ENCODE results near the gene ZNF195.
"Not testable (repeated sequence)": the region's sequence is repeated elsewhere in the genome, so short reads cannot be mapped to it uniquely, and the experiment has no call there.

ZNF195 gene

DNA sequence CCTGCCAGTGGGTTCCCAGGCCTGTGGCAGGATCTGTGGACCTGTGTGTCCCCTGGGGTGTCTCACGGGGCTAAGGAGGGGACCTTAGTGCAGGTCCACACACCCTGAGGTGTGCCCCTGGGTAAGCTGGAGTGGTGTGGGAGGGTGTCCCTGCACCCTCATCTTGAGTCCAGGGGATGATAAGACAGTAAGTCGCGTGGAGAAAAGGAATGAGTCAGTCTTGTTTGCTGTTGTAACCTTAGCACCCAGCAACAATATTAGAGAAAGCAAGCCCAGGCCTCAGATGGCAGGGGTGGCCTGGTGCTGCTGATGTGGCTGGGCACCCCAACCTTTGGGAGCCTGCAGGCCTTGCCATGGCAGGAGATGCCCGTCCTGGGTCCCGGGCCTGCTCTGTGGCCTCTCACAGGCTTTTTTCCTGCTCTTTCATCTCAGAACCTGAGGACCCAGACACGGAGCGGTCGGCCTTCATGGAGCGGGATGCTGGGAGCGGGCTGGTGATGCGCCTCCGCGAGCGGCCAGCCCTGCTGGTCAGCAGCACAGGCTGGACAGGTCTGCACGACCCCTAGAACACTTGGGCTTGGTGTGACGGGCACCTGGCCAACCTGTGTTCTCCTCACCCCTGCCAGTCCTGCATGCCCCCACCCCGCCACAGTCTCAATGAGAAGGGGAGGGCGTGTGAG lies 23.4 kb upstream of the ZNF195 start:
- not testable (repeated sequence) for DNase-seq

DNA sequence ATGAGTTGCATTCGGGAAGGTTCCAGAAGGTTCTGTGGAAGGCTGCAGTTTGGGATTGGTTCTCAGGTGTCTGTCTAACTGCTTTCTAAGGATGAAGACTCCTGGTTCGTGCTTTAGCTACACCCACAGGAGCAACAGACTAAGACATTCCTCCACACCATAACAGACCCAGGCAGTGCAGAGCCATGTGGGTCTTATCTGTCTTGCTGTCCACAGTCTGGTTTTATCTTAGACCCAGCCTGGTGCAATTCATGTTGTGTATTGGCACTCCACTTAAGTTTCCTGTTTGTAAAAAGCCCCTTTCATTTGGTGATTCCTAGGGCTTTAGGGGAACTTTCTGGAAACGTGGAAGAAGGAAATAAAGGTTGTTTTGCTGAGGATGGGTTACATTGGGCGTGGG lies 22.1 kb upstream of the ZNF195 start:
- not testable (repeated sequence) for DNase-seq

DNA sequence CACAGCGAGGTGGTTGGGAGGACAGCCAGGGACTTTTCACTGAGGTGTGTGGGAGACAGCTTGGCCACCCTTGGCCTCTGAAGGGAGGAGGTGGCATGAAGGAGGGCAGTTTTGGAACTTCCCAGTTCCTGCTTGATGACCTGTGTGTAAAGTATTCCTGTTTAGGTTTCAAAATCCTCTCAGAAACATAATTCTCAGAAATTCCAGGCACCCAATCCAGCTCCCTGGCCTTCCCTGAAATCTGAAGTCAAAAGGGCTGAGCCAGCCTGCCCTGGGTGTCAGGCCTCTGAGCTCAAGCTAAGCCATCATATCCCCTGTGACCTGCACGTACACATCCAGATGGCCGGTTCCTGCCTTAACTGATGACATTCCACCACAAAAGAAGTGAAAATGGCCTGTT lies 19.6 kb upstream of the ZNF195 start:
- not testable (repeated sequence) for DNase-seq

DNA sequence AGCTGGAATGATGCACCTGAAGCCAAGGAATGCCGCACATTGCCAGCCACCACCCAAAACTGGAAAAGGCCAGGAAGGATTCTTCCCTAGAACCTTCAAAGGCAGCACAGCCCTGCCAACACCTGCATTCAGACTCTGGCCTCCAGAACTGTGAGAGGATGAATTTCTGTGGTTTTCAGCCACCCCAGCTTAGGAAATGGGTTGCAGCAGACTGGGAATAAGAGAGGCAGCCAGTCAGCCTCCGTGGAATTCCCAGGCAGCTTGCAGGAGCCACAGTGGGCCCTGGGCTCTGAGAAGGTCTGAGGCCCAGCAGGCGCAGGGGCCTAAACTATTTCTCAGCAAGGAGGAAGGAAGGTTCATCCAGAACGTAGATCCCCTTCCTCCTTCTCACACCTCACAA lies 19.2 kb upstream of the ZNF195 start:
- DNase-seq, result not testable (repeated sequence)

DNA sequence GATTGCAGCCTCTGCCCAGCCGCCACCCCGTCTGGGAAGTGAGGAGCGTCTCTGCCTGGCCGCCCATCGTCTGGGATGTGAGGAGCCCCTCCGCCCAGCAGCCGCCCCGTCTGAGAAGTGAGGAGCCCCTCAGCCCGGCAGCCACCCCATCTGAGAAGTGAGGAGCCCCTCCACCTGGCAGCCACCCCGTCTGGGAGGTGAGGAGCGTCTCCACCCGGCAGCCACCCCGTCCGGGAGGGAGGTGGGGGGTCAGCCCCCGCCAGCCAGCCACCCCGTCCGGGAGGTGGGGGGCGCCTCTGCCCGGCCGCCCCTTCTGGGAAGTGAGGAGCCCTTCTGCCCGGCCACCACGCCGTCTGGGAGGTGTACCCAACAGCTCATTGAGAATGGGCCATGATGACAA lies 18.3 kb upstream of the ZNF195 start:
- not testable (repeated sequence) for DNase-seq

DNA sequence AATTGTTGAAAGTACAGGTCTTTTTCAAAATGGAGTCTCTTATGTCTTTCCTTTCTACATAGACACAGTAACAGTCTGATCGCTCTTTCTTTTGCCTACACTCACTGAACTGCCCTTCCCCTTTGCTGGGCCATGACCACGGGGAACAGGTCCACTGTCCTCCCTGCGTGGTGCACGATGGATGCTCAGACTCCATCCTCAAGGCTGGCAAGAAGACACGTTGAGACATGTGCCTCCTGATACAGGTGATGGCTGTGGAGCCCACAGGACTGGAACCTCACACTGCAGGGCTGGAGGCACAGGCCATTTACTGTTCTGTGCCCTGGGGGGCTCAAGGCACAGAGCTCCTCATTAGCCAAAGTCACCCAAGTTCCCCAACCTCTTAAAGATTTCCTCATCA lies 16.5 kb upstream of the ZNF195 start:
- DNase-seq, result not testable (repeated sequence)

DNA sequence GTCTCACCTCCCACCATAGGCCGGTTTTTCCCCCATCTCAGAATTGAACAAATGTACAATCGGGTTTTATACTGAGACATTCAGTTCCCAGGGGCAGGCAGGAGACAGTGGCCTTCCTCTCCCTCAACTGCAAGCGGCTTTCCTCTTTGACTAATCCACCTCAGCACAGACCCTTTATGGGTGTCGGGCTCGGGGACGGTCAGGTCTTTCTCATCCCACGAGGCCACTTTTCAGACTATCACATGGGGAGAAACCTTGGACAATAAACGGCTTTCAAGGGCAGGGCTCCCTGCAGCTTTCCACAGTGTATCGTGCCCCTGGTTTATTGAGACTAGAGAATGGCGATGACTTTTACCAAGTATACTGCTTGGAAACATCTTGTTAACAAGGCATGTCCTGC lies 16.0 kb upstream of the ZNF195 start:
- DNase-seq, result not testable (repeated sequence)

DNA sequence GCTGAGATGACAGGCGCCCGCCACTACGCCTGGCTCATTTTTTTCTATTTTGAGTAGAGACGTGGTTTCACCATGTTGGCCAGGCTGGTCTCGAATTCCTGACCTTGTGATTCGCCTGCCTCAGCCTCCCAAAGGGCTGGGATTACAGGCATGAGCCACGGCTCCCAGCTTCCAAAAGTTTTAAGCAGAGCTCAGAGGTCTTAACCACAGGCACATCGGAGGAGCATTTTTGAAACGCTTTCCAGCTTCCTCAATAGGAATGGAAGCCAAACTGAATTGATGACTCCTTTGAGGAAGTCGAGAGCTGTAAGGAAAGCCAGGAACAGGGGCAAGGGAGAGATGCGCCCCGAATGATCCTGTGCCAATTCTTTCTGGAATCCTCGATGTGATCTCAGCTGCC lies 14.5 kb upstream of the ZNF195 start:
- DNase-seq, result not testable (repeated sequence)

DNA sequence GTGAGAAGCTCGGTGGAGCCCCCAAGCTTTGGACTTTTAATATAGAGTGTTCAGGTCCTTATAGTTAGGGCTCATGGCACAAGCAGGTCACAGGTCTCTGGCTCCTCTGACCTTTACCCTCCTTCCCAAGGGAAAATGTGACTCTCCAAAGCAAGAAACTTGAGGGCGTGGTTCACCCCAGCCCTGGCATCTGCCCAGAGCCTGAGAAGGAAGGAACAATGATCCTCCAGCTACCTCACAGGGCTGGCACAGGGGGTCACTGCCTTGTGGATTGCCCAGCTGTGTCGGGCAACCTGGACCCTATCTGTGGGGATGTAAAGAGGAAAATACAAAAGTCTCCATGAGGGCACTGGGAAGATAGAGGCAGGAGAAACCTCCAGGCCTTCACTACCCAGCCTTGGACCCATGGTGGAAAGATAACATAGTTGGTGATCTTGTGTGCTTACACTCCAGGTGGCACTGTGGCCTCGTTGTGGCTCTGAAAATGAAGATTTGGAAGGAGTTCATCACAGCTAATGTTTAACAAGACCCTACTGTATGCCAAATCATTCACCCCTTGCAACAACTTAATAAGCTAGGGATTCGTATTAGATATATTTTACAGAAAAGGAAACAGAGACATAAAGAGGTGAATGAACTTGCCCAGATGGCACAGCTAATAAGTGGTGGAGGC lies 3.8 kb upstream of the ZNF195 start:
- no peak for DNase-seq

DNA sequence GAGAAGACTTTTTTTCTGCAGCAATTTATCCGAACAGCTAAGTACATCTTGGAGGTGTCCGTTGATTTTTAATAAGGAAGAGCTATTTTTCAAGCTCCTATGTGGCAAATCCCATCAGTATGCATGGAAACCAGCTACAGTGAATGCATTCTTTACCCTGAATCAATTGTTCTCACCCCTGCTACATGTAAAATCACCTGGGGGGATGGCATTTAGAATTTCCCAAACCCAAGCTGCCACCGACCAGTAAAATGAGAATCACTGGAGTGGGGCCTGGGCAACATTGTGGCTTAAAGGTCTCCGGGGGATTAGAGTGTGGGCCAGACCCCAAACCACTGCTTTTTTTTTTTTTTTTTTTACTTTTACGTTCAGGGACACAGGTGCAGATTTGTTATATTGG lies 2.8 kb upstream of the ZNF195 start:
- DNase-seq, result no peak

DNA sequence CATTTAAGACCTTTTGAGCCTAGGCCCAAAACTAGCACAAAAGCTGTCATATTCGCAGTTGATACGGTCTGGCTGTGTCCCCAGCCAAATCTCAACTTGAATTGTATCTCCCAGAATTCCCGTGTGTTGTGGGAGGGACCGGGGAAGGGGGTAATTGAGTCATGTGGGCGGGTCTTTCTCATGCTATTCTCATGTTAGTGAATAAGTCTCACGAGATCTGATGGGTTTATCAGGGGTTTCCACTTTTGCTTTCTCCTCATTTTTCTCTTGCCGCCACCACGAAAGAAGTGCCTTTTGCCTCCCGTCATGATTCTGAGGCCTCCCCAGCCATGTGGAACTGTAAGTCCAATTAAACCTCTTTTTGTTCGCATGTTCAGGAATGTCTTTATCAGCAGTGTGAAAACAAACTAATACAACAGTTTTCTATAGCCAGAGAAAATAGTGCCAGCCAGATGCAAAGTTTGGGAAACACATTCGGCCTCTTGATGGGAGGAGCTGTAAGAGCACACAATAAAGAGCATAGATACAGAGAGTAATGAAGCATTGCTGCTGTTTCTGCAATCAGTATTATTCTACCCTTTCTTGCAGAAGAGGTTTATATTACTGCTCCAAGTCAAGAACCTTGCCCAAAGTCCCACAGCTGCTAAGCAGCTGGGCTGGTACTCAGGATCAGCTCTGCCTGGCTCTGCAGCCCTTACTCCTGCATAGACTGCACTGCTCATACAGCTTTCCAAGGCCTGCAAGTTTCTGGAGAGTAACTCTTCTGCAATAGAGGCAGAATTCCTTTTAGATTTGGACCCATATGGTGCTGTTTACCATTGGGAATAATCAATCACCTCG lies 2.0 kb upstream of the ZNF195 start:
- no peak for DNase-seq

DNA sequence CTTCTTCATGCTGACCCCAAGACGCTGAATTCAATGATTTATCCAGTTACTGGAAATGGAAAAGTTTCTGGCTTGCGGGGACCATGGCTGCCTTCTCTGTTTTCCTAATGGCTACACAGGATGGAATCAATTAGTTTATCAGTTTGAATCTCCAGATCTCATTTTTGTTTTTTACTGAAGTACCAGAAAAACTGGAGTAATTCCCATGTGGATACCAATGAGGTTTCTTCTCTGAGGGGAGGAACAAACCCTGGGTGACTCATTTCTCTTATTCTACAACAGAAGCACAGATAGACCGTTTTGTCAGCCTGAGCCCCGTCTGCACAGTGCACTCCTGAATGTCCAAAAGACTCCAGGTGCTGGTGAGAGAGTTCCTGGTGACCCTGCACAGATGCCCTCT lies 3.4 kb downstream of the ZNF195 start:
- no peak for DNase-seq

DNA sequence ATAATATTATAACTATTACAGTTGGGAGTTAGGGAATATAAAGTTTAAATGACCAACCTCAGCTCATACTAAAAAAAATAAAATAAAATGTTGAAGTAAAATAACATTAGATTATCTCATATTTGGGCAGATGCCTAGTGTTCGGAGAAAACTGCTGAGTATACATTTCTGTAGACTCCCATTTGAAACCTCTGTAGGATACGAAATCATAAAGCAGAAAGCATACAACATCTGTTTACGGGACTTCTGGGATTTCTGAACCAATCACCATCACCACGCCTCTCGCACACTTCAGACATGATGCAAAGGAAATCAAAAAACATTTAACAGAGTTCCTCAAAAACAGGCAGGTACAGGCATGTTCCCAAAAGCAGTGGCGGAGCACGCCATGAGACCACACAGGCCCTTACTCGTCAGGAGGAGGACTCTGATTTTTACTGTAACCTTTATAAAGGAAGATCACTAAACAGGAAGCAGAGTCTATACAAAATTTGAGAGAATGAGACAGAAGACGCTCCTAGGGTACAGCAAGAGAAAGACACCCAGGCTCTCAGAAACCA lies 8.6 kb downstream of the ZNF195 start:
- no peak for DNase-seq

DNA sequence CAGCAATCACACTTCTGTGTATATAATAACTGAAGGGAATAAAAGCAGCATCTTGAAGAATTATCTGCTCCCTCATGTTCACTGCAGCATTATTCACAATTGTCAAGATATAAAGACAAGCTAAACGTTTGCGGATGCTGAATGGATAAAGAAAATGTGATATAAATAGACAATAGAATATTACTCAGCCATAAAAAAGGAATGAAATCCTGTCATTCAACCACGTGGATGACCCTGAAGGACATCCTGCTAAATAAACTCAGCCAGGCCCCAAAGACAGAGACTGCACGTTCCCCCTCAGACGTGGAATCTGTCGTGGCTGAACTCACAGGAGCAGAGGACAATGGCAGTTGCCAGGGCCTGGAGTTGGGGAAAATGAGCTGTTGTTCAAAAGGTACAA lies 9.6 kb downstream of the ZNF195 start:
- DNase-seq, result no peak

DNA sequence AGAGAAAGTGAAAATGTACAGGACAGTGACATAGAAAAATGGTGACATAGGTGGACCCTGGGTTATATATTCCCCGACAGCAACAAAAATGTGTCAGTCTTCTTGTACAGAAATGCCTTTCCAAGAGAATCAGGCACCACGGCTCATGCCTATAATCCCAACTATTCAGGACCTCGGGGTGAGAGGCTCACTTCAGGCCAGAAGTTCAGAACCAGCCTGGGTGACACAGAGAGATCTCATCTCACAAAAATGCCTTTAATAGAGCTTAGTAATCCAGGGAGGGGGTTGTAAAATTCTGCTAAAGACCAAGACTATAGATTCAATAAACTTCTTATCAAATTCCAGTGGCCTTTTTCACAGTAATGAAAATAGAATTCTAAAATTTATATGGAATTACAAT lies 10.7 kb downstream of the ZNF195 start:
- DNase-seq, result no peak

DNA sequence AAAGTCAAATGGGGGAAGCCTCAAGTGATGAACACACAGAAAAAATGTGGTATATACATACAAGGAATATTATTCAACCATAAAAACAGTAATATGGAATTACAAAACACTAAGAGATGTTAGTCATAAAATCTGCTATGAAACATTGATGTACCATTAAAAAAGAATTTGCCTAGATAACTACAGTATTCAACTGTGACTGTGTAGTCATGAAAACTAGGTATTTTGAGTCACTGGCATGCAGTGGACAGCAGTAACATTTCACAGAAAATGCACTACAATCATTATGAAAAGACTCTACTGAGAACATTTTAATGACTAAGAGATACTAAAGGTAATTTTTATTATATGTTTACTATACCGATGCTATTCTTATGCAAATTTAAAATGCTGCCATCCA lies 11.7 kb downstream of the ZNF195 start:
- no peak for DNase-seq

DNA sequence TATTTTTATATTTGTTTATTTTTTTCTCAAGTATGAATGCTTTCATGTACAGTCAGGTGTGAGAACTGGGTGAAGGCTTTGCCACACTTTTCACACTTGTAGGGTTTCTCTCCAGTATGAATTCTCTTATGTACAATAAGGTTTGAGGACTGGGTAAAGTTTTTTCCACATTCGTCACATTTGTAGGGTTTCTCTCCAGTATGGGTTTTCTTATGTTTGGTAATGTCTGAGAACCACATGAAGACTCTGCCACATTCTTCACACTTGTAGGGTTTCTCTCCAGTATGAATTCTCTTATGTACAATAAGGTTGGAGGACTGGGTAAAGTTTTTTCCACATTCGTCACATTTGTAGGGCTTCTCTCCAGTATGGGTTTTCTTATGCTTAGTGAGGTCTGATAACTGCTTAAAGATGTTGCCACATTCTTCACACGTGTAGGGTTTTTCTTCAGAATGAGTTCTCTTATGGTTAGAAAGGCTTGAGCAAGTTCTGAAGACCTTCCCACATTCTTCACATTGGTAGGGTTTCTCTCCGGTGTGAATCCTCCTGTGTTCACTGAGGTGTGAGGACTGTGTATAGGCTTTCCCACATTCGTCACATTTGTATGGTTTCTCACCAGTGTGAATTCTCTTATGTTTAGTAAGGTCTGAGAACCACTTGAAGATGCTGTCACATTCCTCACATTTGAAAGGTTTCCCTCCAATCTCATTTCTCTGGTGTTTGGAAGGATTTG lies 19.7 kb downstream of the ZNF195 start:
- no peak for DNase-seq

DNA sequence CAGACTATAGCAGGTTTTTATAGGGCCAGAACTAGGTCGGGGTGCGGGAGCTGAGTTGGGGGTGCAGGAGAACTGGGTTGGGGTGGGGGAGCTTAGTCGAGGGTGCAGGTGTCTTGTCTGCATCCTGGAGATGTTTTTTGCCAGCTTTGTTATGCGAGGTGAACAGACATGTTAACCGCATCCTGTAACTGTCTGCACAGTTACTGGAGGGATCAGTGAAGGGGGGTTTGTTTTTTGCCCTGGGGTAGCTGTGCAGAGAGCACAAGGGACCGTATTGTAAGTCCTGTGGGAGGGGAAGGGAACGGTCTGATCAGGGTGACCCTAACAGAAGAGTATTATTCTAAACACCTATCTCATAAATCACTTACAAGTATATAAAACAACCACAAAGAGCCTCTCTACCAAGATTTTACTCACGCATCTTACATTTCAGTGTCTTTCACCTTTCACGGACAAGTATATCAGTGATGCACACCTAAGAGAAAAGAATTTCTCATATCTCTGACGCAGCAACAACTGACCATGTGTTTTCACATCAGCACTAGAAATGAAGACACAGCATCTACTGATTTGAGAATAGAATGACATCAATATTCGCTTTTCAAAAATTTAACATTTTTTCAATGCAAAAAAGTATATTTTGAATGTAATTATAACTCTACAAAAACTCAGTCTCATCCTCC lies 20.8 kb downstream of the ZNF195 start:
- DNase-seq, result no peak

DNA sequence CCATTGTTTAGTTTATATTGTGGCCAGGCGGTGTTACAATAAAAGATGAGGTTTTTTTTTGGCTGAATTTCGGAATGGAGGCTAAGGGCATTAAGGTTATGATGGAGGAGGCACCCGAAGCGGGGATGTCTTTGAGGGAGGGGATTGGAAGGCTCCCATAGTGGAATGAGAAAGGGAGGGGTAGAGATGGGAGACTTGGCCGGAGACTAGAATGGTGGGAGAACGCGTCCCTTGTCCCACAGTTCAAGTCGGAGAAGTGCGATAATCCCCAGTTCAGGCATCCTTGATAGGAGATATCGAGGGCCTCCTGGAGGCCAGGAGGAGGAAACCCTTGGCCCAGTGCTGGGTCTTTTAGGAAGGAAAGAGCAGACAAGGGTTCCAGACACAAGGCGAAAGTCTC lies 21.6 kb downstream of the ZNF195 start:
- DNase-seq, result no peak

DNA sequence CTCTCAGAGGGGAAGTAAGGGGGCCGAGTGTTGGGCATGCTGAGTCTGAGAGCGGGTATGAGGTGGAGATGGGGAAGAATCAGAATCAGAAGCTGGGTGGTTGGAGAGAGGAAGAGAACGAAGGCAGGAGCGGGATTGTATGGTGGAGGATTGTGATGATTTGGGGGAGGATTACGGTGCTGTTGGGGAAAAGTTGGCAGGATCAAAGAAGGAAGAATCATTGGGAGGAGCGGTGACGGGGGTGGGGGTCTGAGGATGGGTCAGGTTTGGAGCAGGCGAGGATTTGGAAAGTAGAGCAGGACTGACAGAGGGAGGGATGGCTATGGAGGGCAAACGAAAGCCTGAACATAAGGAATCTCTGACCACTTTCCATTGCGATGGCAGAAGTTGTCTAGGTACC lies 22.1 kb downstream of the ZNF195 start:
- DNase-seq, result no peak

DNA sequence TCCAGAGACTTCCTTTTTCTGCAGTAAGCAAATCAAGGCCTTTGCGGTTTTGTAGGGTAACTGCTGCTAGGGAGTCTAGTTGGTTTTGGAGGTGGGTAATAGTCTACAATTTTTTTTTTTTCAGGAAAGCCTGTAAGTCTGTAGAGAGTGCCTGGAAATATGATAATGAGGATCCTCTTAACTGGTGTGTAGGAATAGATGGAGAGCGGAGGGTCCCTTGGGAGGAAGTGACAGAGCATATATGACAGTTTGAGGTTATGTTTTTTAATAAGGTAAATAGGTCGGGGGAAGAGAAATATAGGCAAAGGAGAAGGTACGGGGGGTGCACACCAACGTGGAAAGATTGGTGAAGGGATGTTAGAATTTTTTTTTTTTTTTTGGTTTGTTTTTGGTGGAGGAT lies 25.9 kb downstream of the ZNF195 start:
- DNase-seq, result no peak

DNA sequence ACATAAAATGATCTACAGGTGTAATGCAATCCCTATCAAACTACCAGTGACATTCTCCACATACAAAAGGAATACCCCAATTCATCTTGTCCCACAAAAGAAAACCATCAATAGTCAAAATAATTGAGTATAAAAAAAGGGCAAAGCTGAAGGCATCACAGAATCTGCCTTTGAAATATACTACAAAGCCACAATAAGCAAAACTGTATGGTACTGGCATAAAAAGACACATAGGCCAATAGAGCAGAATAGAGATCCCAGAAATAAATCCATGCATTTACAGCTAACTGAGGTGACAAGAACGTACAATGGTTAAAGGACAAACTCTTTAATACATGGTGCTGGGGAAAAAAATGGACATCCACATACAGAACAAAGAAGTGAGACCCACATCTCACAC lies 31.8 kb downstream of the ZNF195 start:
- no peak for DNase-seq

All from DMS153 (cell line).